Astrocyte (in vitro differentiated cells and primary cell): Measurements from ENCODE around the gene IQGAP1.

Experiments
- EZH2 ChIP-seq: IDR thresholded peaks from 2 replicates; pipeline ENCODE4 v1.6.1; 2012; ENCODE audit warnings: mild to moderate bottlenecking, low read length, inconsistent platforms; ENCODE audit not compliant: insufficient read depth
- TF ChIP-seq, protein P1 (sequence below): IDR thresholded peaks from 2 replicates; pipeline ENCODE4 v1.5.1; 2011; ENCODE audit warnings: low read depth, mild to moderate bottlenecking, inconsistent platforms, low read length, moderate library complexity; ENCODE audit not compliant: insufficient read depth

- TF ChIP-seq, protein P1, sequence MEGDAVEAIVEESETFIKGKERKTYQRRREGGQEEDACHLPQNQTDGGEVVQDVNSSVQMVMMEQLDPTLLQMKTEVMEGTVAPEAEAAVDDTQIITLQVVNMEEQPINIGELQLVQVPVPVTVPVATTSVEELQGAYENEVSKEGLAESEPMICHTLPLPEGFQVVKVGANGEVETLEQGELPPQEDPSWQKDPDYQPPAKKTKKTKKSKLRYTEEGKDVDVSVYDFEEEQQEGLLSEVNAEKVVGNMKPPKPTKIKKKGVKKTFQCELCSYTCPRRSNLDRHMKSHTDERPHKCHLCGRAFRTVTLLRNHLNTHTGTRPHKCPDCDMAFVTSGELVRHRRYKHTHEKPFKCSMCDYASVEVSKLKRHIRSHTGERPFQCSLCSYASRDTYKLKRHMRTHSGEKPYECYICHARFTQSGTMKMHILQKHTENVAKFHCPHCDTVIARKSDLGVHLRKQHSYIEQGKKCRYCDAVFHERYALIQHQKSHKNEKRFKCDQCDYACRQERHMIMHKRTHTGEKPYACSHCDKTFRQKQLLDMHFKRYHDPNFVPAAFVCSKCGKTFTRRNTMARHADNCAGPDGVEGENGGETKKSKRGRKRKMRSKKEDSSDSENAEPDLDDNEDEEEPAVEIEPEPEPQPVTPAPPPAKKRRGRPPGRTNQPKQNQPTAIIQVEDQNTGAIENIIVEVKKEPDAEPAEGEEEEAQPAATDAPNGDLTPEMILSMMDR: no peak
- TF ChIP-seq EZH2: no peak
These were observed 91.6 kb downstream of the IQGAP1 start for GRCh38 chr15:90479656-90480055.
